A673 (cell line): ENCODE measurements around the gene HHEX. TPM values are rescaled to one million over a fixed set of nuclear protein-coding genes. Genes with fewer than 3 reads are reported as not detected.
A peak's percentile ranks its signal among the peaks of the same experiment; 100 is the strongest.

Experiments
- Bru-seq: library from RNA; stranded (reverse); fragments of 400-500 nt; gene quantifications from one replicate; lab custom pipeline; 2021; lab: Mats Ljungman, UMichigan
- BruChase-seq, 2 experiments: library from RNA; stranded (reverse); fragments of 400-500 nt; gene quantifications; one replicate each; lab custom pipeline; 2021; lab: Mats Ljungman, UMichigan
- BruUV-seq: library from RNA; stranded (reverse); fragments of 400-500 nt; replicated peaks from 2 replicates; lab custom pipeline; 2021; lab: Mats Ljungman, UMichigan
- CTCF ChIA-PET: fragments of 300-600 bp; sonication (Branson Sonifier 250); formaldehyde crosslinking; loops from one replicate; lab custom pipeline; 2022; ENCODE audit warnings: antibody characterized with exemption; lab: Charles Lee
- POLR2A ChIA-PET: fragments of 300-600 bp; sonication (Branson Sonifier 250); formaldehyde crosslinking; loops from one replicate; lab custom pipeline; 2022; ENCODE audit warnings: antibody characterized with exemption; ENCODE audit not compliant: low non-redundant PET; lab: Charles Lee
- DNase-seq: peaks from one replicate; pipeline ENCODE4 v3.0.0-alpha.2; 2015; ENCODE audit warnings: low spot score
- H3K27ac ChIP-seq: fragments of 200-600 bp; sonication (generic); 2 replicates; pipeline ENCODE4 v1.5.1; 2016; ENCODE audit warnings: mixed run types, low read depth, mild to moderate bottlenecking, mixed read lengths, antibody characterized with exemption, low read length; ENCODE audit not compliant: poor library complexity, severe bottlenecking
- H3K27me3 ChIP-seq: fragments of 200-600 bp; sonication (generic); replicated peaks from 2 replicates; pipeline ENCODE4 v1.6.1; 2017; ENCODE audit warnings: mixed run types, low read depth, mild to moderate bottlenecking, mixed read lengths, antibody characterized with exemption, low read length; ENCODE audit not compliant: insufficient read depth, poor library complexity
- H3K36me3 ChIP-seq: fragments of 200-600 bp; sonication (generic); 2 replicates; pipeline ENCODE4 v1.6.1; 2016; ENCODE audit warnings: mixed run types, mild to moderate bottlenecking, mixed read lengths, antibody characterized with exemption, low read length; ENCODE audit not compliant: insufficient read depth, poor library complexity, severe bottlenecking
- H3K4me1 ChIP-seq: fragments of 200-600 bp; sonication (generic); 2 replicates; pipeline ENCODE4 v1.6.1; 2017; ENCODE audit warnings: mixed run types, mild to moderate bottlenecking, mixed read lengths, antibody characterized with exemption, low read length; ENCODE audit not compliant: insufficient read depth, poor library complexity, severe bottlenecking
- H3K4me3 ChIP-seq: fragments of 200-600 bp; sonication (generic); 2 replicates; pipeline ENCODE4 v1.5.1; 2016; ENCODE audit warnings: low read depth, mixed run types, mild to moderate bottlenecking, mixed read lengths, low read length; ENCODE audit not compliant: poor library complexity, severe bottlenecking
- H3K9me3 ChIP-seq: fragments of 200-600 bp; sonication (generic); 2 replicates; pipeline ENCODE4 v1.6.1; 2016; ENCODE audit warnings: mixed run types, low read depth, mild to moderate bottlenecking, mixed read lengths, antibody characterized with exemption, low read length; ENCODE audit not compliant: poor library complexity, severe bottlenecking
- CTCF ChIP-seq: fragments of 300-800, 200-600 bp; sonication (generic); conservative IDR thresholded peaks from 2 replicates; pipeline ENCODE4 v1.5.1; 2017; ENCODE audit warnings: low read depth, mild to moderate bottlenecking, antibody characterized with exemption, low read length, moderate library complexity, mixed read lengths
- EZH2 ChIP-seq: fragments of 200-600 bp; sonication (generic); IDR thresholded peaks from 2 replicates; pipeline ENCODE4 v1.6.1; 2017; ENCODE audit warnings: borderline replicate concordance, low read depth, mild to moderate bottlenecking, mixed read lengths, antibody characterized with exemption, low read length; ENCODE audit not compliant: poor library complexity, severe bottlenecking
- intact Hi-C: fragments of 100-400 bp; cut with micrococcal nuclease; formaldehyde crosslinking; loops from one replicate; pipeline ENCODE4 v1.10.0; 2022; ENCODE audit not compliant: unreplicated experiment
- long read RNA-seq: library from polyadenylated mRNA; stranded (forward); transcript quantifications from one replicate; pipeline ENCODE4 v2.0.0, GENCODE V29; 2022
- total RNA-seq: library from RNA; stranded (reverse); gene quantifications from 2 replicates; pipeline ENCODE4 v1.2.3, GENCODE V29; 2021

Gene HHEX
- total RNA-seq (8.4 and 12.1 TPM in 2 replicates), Bru-seq, nascent RNA (percentile 70 among the genes with signal in this experiment), BruChase-seq, experiment 1, labeled RNA remaining after a 2-hour chase (percentile 70 among the genes with signal in this experiment), BruChase-seq, experiment 2, labeled RNA remaining after a 6-hour chase (percentile 45 among the genes with signal in this experiment)
- long read RNA-seq, transcript HHEX-201 (4 exons, 1,727 nt) = major isoform, 22 of 25 reads
- long read RNA-seq, partial matches to known transcripts = 0 of 25 reads
- long read RNA-seq, other reads (novel, unspliced or antisense) = 2 of 25 reads

- ChIA-PET CTCF (interaction anchor here (0.6 kb wide), 1 partner anchor 167 kb away, joined by 4 read pairs; no protein-coding TSS in a partner anchor), POLR2A (no interaction called here)
- DNase-seq = peak; percentile 81
- BruUV-seq = no TSS peak
- Histone ChIP-seq H3K36me3 (no peaks in the 10 kb centered on the region), H3K9me3 (no peaks in the 10 kb centered on the region), H3K4me3 (peak within 1 kb of the TSS; percentile 82), H3K4me1 (peaks cover 7% of the 10 kb centered on the region), H3K27ac (peak within 1 kb of the TSS; percentile 47), H3K27me3 (no peaks in the 10 kb centered on the region)
- intact Hi-C loops = no loop called here
- TF ChIP-seq CTCF (no peak), EZH2 (no peak)
Measured at GRCh38 chr10:92689663-92690210, at the start of gene HHEX. TSS of gene HHEX (plus strand) at chr10:92689955. CDS start at chr10:92689987, 32 bp downstream.

GRCh38 chr10:92640107-92640506 lies 49.6 kb upstream of the HHEX start:
- H3K4me1 ChIP-seq = no peaks in the 10 kb centered on the region
- ChIA-PET POLR2A (no interaction called here), CTCF (no interaction called here)
- H3K27ac ChIP-seq = no peak overlapping the region
- no peak overlapping the region for H3K4me3 ChIP-seq
- intact Hi-C loops = no loop called here
- peaks cover 79% of the 10 kb centered on the region for H3K36me3 ChIP-seq
- BruUV-seq = no TSS peak
- DNase-seq = no peak
- no peak for TF ChIP-seq CTCF
- H3K27me3 ChIP-seq = no peaks in the 10 kb centered on the region
- H3K9me3 ChIP-seq = no peaks in the 10 kb centered on the region

GRCh38 chr10:92641492-92641891 lies 48.3 kb upstream of the HHEX start:
- Histone ChIP-seq H3K36me3 (peaks cover 78% of the 10 kb centered on the region), H3K27ac (no peak overlapping the region), H3K27me3 (no peaks in the 10 kb centered on the region), H3K4me1 (no peaks in the 10 kb centered on the region), H3K4me3 (no peak overlapping the region), H3K9me3 (no peaks in the 10 kb centered on the region)
- intact Hi-C loops = no loop called here
- CTCF ChIA-PET = no interaction called here
- DNase-seq = no peak
- POLR2A ChIA-PET = no interaction called here
- no TSS peak for BruUV-seq
- TF ChIP-seq EZH2 = no peak
- no peak for TF ChIP-seq CTCF
